HG02840 (cell line): ENCODE results near the gene TTLL13.
"Not testable (repeated sequence)": the region's sequence is repeated elsewhere in the genome, so short reads cannot be mapped to it uniquely, and the experiment has no call there.

ENCODE experiments used
- ATAC-seq: cut with Tn5 transposase; IDR thresholded peaks from one replicate; pipeline ENCODE4 v1.9.1; 2021; ENCODE audit warnings: mild to moderate bottlenecking, moderate library complexity, moderate number of reproducible peaks; ENCODE audit not compliant: unreplicated experiment, low FRiP score

Gene TTLL13

GRCh38 chr15:90271459-90272166, 22.3 kb downstream of the TTLL13 start:
- ATAC-seq: no peak

GRCh38 chr15:90278467-90278866, 29.1 kb downstream of the TTLL13 start:
- ATAC-seq: not testable (repeated sequence)

- not testable (repeated sequence) for ATAC-seq
Measured at GRCh38 chr15:90280743-90281142, 31.4 kb downstream of the TTLL13 start.

GRCh38 chr15:90281637-90282036, 32.3 kb downstream of the TTLL13 start:
- ATAC-seq: not testable (repeated sequence)

GRCh38 chr15:90286678-90287077, 37.3 kb downstream of the TTLL13 start:
- no peak for ATAC-seq

- no peak for ATAC-seq
Measured at GRCh38 chr15:90287101-90287500, 37.7 kb downstream of the TTLL13 start.

GRCh38 chr15:90287946-90288345, 38.6 kb downstream of the TTLL13 start:
- no peak for ATAC-seq

- no peak for ATAC-seq
Measured at GRCh38 chr15:90291679-90292356, 42.5 kb downstream of the TTLL13 start.

- not testable (repeated sequence) for ATAC-seq
Measured at GRCh38 chr15:90293040-90293810, 43.9 kb downstream of the TTLL13 start.

GRCh38 chr15:90294159-90294558, 44.8 kb downstream of the TTLL13 start:
- ATAC-seq: no peak

- ATAC-seq: no peak
Measured at GRCh38 chr15:90294601-90295269, 45.4 kb downstream of the TTLL13 start.

- no peak for ATAC-seq
Measured at GRCh38 chr15:90295270-90295648, 45.9 kb downstream of the TTLL13 start.

- ATAC-seq: not testable (repeated sequence)
Measured at GRCh38 chr15:90296316-90296884, 47.0 kb downstream of the TTLL13 start.

GRCh38 chr15:90297021-90297420, 47.7 kb downstream of the TTLL13 start:
- ATAC-seq: no peak

- ATAC-seq: no peak
Measured at GRCh38 chr15:90300541-90300940, 51.2 kb downstream of the TTLL13 start.

- ATAC-seq: no peak
Measured at GRCh38 chr15:90300988-90301706, 51.8 kb downstream of the TTLL13 start.

- no peak for ATAC-seq
Measured at GRCh38 chr15:90301707-90302300, 52.4 kb downstream of the TTLL13 start.

GRCh38 chr15:90305355-90305754, 56.0 kb downstream of the TTLL13 start:
- ATAC-seq: not testable (repeated sequence)

GRCh38 chr15:90305932-90306331, 56.6 kb downstream of the TTLL13 start:
- ATAC-seq: no peak
